GM12878 (cell line): Measurements from ENCODE around the gene MAD2L1. TPM values are rescaled to one million over a fixed set of nuclear protein-coding genes. Genes with fewer than 3 reads are reported as not detected.

Experiments used
- ATAC-seq: fragments of 200-7000 bp; cut with Tn5 transposase; 3 replicates; pipeline ENCODE4 v1.9.1; 2020; ENCODE audit warnings: mild to moderate bottlenecking, moderate library complexity
- BruUV-seq: library from RNA; stranded (reverse); fragments of 400-500 nt; replicated peaks from 2 replicates; lab custom pipeline; 2021; lab: Mats Ljungman, UMichigan
- CTCF ChIA-PET: fragments of 300-600 bp; sonication (Branson Sonifier 250); formaldehyde crosslinking; extraction: SDS; loops from one replicate; lab custom pipeline; 2021; ENCODE audit warnings: inconsistent platforms; lab: Yijun Ruan, JAX
- POLR2A ChIA-PET: fragments of 350-600 bp; formaldehyde crosslinking; extraction: SDS; loops from one replicate; lab custom pipeline; 2021; ENCODE audit warnings: inconsistent platforms; lab: Charles Lee
- RAD21 ChIA-PET: fragments of 300-600 bp; sonication (Branson Sonifier 250); formaldehyde crosslinking; loops from one replicate; lab custom pipeline; 2023; ENCODE audit warnings: antibody characterized with exemption; ENCODE audit not compliant: unreplicated experiment; lab: Charles Lee
- SMC1A ChIA-PET: fragments of 300-600 bp; sonication (Branson Sonifier 250); formaldehyde crosslinking; loops from one replicate; lab custom pipeline; 2023; ENCODE audit not compliant: unreplicated experiment, uncharacterized antibody; lab: Charles Lee
- DNase-seq: peaks from one replicate; pipeline ENCODE4 v3.0.0-alpha.2; 2011; ENCODE audit warnings: low read depth, low spot score
- FAIRE-seq: peaks from 3 replicates; lab custom pipeline; 2011; peaks lifted over from hg19 to GRCh38; lab: Jason Lieb, UNC
- H2AFZ ChIP-seq: 2 replicates; pipeline ENCODE4 v1.6.0; 2011; ENCODE audit warnings: low read depth, low read length, control low read depth; ENCODE audit not compliant: control insufficient read depth
- H3K27ac ChIP-seq: 2 replicates; pipeline ENCODE4 v1.5.1; 2011; ENCODE audit warnings: control low read depth; ENCODE audit not compliant: control insufficient read depth, insufficient read depth
- H3K27me3 ChIP-seq, 2 experiments: replicated peaks in 1 of 2; 2 replicates each; pipeline versions ENCODE4 v1.6.0 to v1.6.1; 2011; ENCODE audit warnings: low read length in 1 of 2; ENCODE audit not compliant: control insufficient read depth in 2 of 2, insufficient read depth in 2 of 2
- H3K36me3 ChIP-seq, 2 experiments: 2 replicates each; pipeline ENCODE4 v1.5.1; 2011; ENCODE audit warnings: low read length in 1 of 2; ENCODE audit not compliant: control insufficient read depth in 2 of 2, insufficient read depth in 2 of 2
- H3K4me1 ChIP-seq: 2 replicates; pipeline ENCODE4 v1.6.1; 2011; ENCODE audit warnings: mild to moderate bottlenecking, low read length, moderate library complexity, mixed read lengths; ENCODE audit not compliant: control insufficient read depth, insufficient read depth
- H3K4me2 ChIP-seq: 2 replicates; pipeline ENCODE4 v1.6.0; 2011; ENCODE audit warnings: control low read depth; ENCODE audit not compliant: control insufficient read depth, insufficient read depth
- H3K4me3 ChIP-seq: fragments of 200-600 bp; sonication (generic); 2 replicates; pipeline ENCODE4 v1.5.1; 2016
- H3K79me2 ChIP-seq: 2 replicates; pipeline ENCODE4 v1.6.0; 2011; ENCODE audit warnings: low read length; ENCODE audit not compliant: control insufficient read depth, insufficient read depth
- H3K9ac ChIP-seq: 2 replicates; pipeline ENCODE4 v1.8.0; 2011; ENCODE audit warnings: low read length, control low read depth, mixed read lengths; ENCODE audit not compliant: control insufficient read depth, insufficient read depth
- H3K9me3 ChIP-seq: replicated peaks from 3 replicates; pipeline ENCODE4 v1.5.1; 2011; ENCODE audit warnings: mild to moderate bottlenecking, low read length; ENCODE audit not compliant: control insufficient read depth, insufficient read depth
- H4K20me1 ChIP-seq: 2 replicates; pipeline ENCODE4 v1.6.0; 2011; ENCODE audit not compliant: control insufficient read depth, insufficient read depth
- EP300 ChIP-seq, 2 experiments: fragments of 150-350 bp in 1 of 2; IDR thresholded peaks; 2 replicates each; pipeline ENCODE4 v1.6.1; 2011 to 2012; ENCODE audit warnings: low read depth in 2 of 2, low read length in 2 of 2, borderline replicate concordance in 1 of 2, improper control_type of control experiment in 1 of 2, inconsistent platforms in 1 of 2; ENCODE audit not compliant: control insufficient read depth in 1 of 2
- ESRRA ChIP-seq: IDR thresholded peaks from 2 replicates; pipeline ENCODE4 v1.6.1; 2012; ENCODE audit warnings: mild to moderate bottlenecking, low read length, improper control_type of control experiment
- GABPA ChIP-seq: IDR thresholded peaks from 2 replicates; pipeline ENCODE4 v1.6.1; 2014; ENCODE audit warnings: antibody characterized with exemption, low read depth, mild to moderate bottlenecking, inconsistent platforms
- ZNF622 ChIP-seq: fragments of 450-650 bp; IDR thresholded peaks from 2 replicates; pipeline ENCODE4 v1.6.1; 2017; ENCODE audit warnings: mild to moderate bottlenecking, inconsistent platforms
- WGBS: methylation state at CpG from one replicate; pipeline ENCODE4 v1.1.6; 2016; ENCODE audit warnings: low lambda C conversion rate; ENCODE audit not compliant: insufficient replicate concordance, insufficient coverage; ENCODE audit errors: missing lambda C conversion rate; 5-methylcytosine and 5-hydroxymethylcytosine counted together
- in situ Hi-C: fragments of 300-500 bp; cut with MboI; formaldehyde crosslinking; loops from 9 replicates; pipeline ENCODE4 v1.14.3; 2018; ENCODE audit warnings: mixed read lengths
- intact Hi-C: fragments of 100-400 bp; cut with micrococcal nuclease; formaldehyde crosslinking; loops from one replicate; pipeline ENCODE4 v1.14.2; 2022; ENCODE audit not compliant: unreplicated experiment
- polyA plus RNA-seq, 11 experiments: library from polyadenylated mRNA; depleted of rRNA in 4 of 11; unstranded in 6 of 11; stranded (reverse) in 5 of 11; fragments of >200 nt; fragmentation: Nextera tagmentation in 4 of 11; fragmentation: Illumina TruSeq in 1 of 11; extraction: Ambion mirVana in 4 of 11; extraction: Trizol in 1 of 11; gene quantifications; 1 replicate in 1 of 11; 2 replicates in 10 of 11; pipeline versions ENCODE4 v1.2.1 to v1.2.3, GENCODE V29; 2011 to 2016; ENCODE audit warnings: inconsistent platforms in 2 of 11, missing spikeins in 2 of 11, low read depth in 1 of 11
- total RNA-seq, 4 experiments: library from RNA; depleted of rRNA in 3 of 4; stranded (reverse); fragments of >200 nt in 3 of 4; fragmentation: Illumina TruSeq in 1 of 4; extraction: Trizol in 1 of 4; gene quantifications; 2 replicates each; pipeline versions ENCODE4 v1.2.1 to v1.2.3, GENCODE V29; 2013 to 2021
- TF ChIP-seq, protein P1 (sequence below): fragments of 450-650 bp; formaldehyde crosslinking; IDR thresholded peaks from 2 replicates; pipeline ENCODE4 v1.4.0; 2020; ENCODE audit warnings: mild to moderate bottlenecking, moderate library complexity
- TF ChIP-seq, protein P2 (sequence below): fragments of 150-350 bp; IDR thresholded peaks from 2 replicates; pipeline ENCODE4 v1.6.1; 2016; ENCODE audit warnings: low read depth, low read length

The MAD2L1 gene
- total and polyA plus RNA-seq, 10 of the 15 experiments (the other 5 are each of a cell fraction or from before 2014, with no cell fraction given): 58.1 to 407 (median 110) TPM

DNA sequence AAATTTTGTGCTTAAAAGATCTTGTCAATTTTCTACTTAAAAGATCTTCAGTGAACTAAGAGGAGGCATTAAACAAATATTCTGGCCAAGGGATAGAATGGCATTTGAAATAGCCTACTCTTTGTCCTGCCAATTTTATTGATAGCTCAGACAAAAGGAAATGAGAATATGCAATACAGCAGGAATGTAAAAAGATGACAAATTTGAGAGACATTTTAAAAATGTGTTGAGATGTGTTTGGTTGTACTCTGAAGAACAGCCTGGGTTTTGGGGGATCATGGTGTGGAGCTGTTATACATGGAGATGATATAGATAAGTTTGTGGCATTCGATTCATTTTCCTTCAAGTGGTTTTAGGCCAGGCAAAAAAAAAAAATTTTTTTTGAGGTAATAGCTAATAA is 11.6 kb upstream of the MAD2L1 start:
- Histone ChIP-seq H2AFZ (no peak overlapping the region), H4K20me1 (no peaks in the 10 kb centered on the region), H3K4me3 (no peak overlapping the region), H3K36me3 (no peaks in the 10 kb centered on the region), H3K9ac (no peak overlapping the region), H3K4me2 (no peak overlapping the region), H3K9me3 (no peaks in the 10 kb centered on the region), H3K79me2 (no peaks in the 10 kb centered on the region), H3K27ac (no peak overlapping the region), H3K4me1 (no peaks in the 10 kb centered on the region), H3K27me3 (no peaks in the 10 kb centered on the region)
- intact Hi-C loops (loop anchor here (10.0 kb wide), 1 partner anchor 637 kb away; no protein-coding TSS in a partner anchor), in situ Hi-C loops (loop anchor here (10.0 kb wide), 1 partner anchor 1017 kb away; no protein-coding TSS in a partner anchor)
- ChIA-PET POLR2A (no interaction called here), SMC1A (interaction anchor here (0.6 to 1.4 kb wide), 2 partner anchors 9 to 900 kb away, joined by 3 read pairs; no protein-coding TSS in a partner anchor), CTCF (interaction anchor here (0.9 kb wide), 1 partner anchor 9 kb away, joined by 4 read pairs; no protein-coding TSS in a partner anchor), RAD21 (no interaction called here)
- DNase-seq (no peak), FAIRE-seq (no peak), ATAC-seq (no peak)
- no TSS peak for BruUV-seq
- 32% methylated on average over 1 of the region's 1 CpG for WGBS
- TF ChIP-seq ESRRA (no peak), ZNF622 (no peak), EP300 (IDR thresholded peaks at IDR 0.05; ENCODE audit: borderline replicate concordance in 1 of 2, control insufficient read depth in 1 of 2, low read depth in 2 of 2, low read length in 2 of 2) (no peak), GABPA (no peak)
- TF ChIP-seq, protein P1, sequence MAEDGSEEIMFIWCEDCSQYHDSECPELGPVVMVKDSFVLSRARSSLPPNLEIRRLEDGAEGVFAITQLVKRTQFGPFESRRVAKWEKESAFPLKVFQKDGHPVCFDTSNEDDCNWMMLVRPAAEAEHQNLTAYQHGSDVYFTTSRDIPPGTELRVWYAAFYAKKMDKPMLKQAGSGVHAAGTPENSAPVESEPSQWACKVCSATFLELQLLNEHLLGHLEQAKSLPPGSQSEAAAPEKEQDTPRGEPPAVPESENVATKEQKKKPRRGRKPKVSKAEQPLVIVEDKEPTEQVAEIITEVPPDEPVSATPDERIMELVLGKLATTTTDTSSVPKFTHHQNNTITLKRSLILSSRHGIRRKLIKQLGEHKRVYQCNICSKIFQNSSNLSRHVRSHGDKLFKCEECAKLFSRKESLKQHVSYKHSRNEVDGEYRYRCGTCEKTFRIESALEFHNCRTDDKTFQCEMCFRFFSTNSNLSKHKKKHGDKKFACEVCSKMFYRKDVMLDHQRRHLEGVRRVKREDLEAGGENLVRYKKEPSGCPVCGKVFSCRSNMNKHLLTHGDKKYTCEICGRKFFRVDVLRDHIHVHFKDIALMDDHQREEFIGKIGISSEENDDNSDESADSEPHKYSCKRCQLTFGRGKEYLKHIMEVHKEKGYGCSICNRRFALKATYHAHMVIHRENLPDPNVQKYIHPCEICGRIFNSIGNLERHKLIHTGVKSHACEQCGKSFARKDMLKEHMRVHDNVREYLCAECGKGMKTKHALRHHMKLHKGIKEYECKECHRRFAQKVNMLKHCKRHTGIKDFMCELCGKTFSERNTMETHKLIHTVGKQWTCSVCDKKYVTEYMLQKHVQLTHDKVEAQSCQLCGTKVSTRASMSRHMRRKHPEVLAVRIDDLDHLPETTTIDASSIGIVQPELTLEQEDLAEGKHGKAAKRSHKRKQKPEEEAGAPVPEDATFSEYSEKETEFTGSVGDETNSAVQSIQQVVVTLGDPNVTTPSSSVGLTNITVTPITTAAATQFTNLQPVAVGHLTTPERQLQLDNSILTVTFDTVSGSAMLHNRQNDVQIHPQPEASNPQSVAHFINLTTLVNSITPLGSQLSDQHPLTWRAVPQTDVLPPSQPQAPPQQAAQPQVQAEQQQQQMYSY: no peak
- TF ChIP-seq, protein P2, sequence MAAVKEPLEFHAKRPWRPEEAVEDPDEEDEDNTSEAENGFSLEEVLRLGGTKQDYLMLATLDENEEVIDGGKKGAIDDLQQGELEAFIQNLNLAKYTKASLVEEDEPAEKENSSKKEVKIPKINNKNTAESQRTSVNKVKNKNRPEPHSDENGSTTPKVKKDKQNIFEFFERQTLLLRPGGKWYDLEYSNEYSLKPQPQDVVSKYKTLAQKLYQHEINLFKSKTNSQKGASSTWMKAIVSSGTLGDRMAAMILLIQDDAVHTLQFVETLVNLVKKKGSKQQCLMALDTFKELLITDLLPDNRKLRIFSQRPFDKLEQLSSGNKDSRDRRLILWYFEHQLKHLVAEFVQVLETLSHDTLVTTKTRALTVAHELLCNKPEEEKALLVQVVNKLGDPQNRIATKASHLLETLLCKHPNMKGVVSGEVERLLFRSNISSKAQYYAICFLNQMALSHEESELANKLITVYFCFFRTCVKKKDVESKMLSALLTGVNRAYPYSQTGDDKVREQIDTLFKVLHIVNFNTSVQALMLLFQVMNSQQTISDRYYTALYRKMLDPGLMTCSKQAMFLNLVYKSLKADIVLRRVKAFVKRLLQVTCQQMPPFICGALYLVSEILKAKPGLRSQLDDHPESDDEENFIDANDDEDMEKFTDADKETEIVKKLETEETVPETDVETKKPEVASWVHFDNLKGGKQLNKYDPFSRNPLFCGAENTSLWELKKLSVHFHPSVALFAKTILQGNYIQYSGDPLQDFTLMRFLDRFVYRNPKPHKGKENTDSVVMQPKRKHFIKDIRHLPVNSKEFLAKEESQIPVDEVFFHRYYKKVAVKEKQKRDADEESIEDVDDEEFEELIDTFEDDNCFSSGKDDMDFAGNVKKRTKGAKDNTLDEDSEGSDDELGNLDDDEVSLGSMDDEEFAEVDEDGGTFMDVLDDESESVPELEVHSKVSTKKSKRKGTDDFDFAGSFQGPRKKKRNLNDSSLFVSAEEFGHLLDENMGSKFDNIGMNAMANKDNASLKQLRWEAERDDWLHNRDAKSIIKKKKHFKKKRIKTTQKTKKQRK: no peak
